Fibroblast of upper back skin (primary cell): ENCODE measurements around the gene TKT.

ENCODE experiments used
- DNase-seq: peaks from one replicate; pipeline ENCODE4 v3.0.0-alpha.2; 2013

Gene TKT

GRCh38 chr3:53195066-53195450, 60.8 kb downstream of the TKT start:
- no peak for DNase-seq

- peak; percentile 31 for DNase-seq
These were observed 61.4 kb downstream of the TKT start for GRCh38 chr3:53194210-53195065.

- peak; percentile 12 for DNase-seq
These were observed 62.2 kb downstream of the TKT start for GRCh38 chr3:53193466-53194209.

GRCh38 chr3:53192608-53193007, 63.2 kb downstream of the TKT start:
- DNase-seq: no peak

GRCh38 chr3:53191836-53192480, 63.9 kb downstream of the TKT start:
- DNase-seq: no peak

- DNase-seq: no peak
These were observed 65.2 kb downstream of the TKT start for GRCh38 chr3:53190659-53191058.

GRCh38 chr3:53189276-53189675, 66.5 kb downstream of the TKT start:
- DNase-seq: no peak

- DNase-seq: no peak
These were observed 67.1 kb downstream of the TKT start for GRCh38 chr3:53188720-53189119.

- no peak for DNase-seq
These were observed 67.6 kb downstream of the TKT start for GRCh38 chr3:53188136-53188685.

- peak; percentile 64 for DNase-seq
These were observed 68.4 kb downstream of the TKT start for GRCh38 chr3:53187430-53187829.

- DNase-seq: no peak
These were observed 69.1 kb downstream of the TKT start for GRCh38 chr3:53186726-53187125.

- no peak for DNase-seq
These were observed 69.9 kb downstream of the TKT start for GRCh38 chr3:53185761-53186465.

GRCh38 chr3:53184701-53185100, 71.1 kb downstream of the TKT start:
- no peak for DNase-seq

GRCh38 chr3:53183514-53183913, 72.3 kb downstream of the TKT start:
- DNase-seq: no peak

GRCh38 chr3:53182764-53183355, 73.0 kb downstream of the TKT start:
- no peak for DNase-seq

- no peak for DNase-seq
These were observed 74.3 kb downstream of the TKT start for GRCh38 chr3:53181528-53181927.

- no peak for DNase-seq
These were observed 74.8 kb downstream of the TKT start for GRCh38 chr3:53181024-53181371.

GRCh38 chr3:53180305-53181023, 75.4 kb downstream of the TKT start:
- no peak for DNase-seq

GRCh38 chr3:53179580-53179979, 76.2 kb downstream of the TKT start:
- DNase-seq: no peak

- DNase-seq: no peak
These were observed 77.6 kb downstream of the TKT start for GRCh38 chr3:53178246-53178645.

GRCh38 chr3:53175613-53176540, 79.9 kb downstream of the TKT start:
- DNase-seq: no peak
